NCI-H1436 treated with DMSO at 0.1 percent for 48 hours (cell line): ENCODE data around the gene CXXC1.
"Not testable (repeated sequence)": the region's sequence is repeated elsewhere in the genome, so short reads cannot be mapped to it uniquely, and the experiment has no call there.

Source experiments
- DNase-seq: peaks from one replicate; lab custom pipeline; 2025; lab: John Stamatoyannopoulos, UW

CXXC1 gene

GRCh38 chr18:50287441-50288347 is at the start of gene CXXC1:
CXXC1 (minus strand) TSS chr18:50287692; CDS start chr18:50287589, 103 bp downstream.
- DNase-seq = peak; percentile 99

DNA sequence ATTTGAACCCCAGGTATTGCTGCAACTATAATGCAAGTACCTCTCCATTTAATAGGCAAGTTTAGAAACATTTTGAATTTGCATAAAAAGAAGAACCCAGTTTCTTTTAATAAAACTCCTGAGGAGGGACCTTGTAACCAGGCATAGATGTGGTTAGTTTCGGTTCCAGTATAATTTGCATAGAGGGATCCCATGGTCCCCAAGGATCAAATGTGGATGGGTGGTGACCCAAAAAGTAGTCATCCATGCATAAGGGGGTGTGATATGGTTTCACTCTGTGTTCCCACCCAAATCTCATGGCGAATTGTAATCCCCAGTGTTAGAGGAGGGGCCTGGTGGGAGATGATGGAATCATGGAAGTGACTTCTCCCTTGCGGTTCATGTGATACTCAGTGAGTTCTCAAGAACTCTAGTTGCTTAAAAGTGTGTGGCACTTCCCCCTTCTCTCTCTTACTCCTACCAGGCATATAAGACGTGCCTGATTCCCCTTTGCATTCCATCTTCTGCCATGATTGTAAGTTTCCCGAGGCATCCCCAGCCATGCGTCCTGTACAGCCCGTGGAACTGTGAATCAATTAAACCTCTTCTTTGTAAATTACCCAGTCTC is 47.2 kb upstream of the CXXC1 start:
- no peak for DNase-seq

GRCh38 chr18:50331691-50332090 is 44.2 kb upstream of the CXXC1 start:
- no peak for DNase-seq

- DNase-seq = no peak
These were observed 42.7 kb upstream of the CXXC1 start for GRCh38 chr18:50330176-50330575.

- DNase-seq = no peak
These were observed 40.5 kb upstream of the CXXC1 start for GRCh38 chr18:50327983-50328382.

GRCh38 chr18:50320719-50321118 is 33.2 kb upstream of the CXXC1 start:
- DNase-seq = no peak

DNA sequence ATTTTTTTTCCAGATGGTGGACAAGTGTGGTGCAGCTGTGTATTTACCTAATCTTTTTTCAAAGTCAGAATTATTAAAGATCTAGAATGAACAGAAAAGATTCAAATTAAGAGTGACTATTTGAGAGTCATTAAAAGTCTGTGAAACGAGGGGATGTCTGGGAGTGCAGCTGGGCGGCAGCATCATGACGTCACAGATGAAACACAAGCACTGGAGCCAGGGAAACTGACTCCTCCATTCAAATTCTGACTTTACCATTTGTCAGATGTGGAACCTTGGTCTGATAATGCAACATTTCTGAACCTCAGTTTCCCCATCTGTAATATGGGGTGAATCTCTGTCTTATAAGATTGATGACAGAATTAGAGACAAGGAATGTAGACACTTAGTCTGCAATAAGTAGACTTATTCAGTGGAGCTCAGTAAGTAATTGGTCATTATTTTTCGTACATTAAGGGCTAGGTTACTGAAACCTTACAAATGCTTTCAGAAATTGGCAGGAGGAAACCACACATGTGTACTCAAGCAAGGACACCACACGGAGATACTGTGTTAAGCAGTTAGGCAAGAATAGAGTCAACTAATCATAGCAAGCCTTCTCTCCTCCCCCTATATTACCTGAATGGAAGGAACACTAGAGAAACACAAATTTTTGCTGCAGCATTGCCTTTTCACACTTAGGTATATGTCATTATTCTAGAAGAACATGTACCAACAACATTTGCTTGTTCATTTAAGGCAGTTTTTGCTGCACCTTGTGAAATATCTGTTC is 27.8 kb upstream of the CXXC1 start:
- no peak for DNase-seq

DNA sequence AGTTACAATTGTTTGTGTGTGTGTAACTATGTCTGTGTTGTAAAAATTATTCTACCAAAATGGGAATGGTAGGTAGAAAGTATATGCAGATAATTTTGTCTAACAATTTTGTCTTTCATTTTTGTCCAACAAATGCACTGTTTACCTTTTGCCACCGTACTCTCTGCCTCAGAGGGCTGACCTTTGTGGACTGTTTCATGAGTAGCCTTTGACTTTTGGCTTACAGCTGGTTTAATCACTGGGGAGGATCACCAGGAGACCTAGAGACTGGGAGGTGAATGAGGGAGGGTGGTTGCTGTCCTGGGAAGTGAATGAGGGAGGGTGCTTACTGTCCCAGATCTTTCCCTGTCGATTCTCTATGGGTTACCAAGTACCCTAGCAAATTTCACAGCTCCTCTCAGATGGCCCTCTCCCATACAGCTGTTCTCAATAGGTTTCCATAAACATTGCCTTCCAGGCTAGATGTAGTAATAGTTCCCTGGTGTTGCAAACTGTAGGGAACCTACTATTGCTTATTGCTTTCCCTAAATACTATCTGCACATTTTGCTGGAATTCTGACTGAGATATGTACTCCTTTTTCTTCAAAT is 26.5 kb upstream of the CXXC1 start:
- DNase-seq = no peak

GRCh38 chr18:50313031-50313607 is 25.6 kb upstream of the CXXC1 start:
- DNase-seq = no peak

DNA sequence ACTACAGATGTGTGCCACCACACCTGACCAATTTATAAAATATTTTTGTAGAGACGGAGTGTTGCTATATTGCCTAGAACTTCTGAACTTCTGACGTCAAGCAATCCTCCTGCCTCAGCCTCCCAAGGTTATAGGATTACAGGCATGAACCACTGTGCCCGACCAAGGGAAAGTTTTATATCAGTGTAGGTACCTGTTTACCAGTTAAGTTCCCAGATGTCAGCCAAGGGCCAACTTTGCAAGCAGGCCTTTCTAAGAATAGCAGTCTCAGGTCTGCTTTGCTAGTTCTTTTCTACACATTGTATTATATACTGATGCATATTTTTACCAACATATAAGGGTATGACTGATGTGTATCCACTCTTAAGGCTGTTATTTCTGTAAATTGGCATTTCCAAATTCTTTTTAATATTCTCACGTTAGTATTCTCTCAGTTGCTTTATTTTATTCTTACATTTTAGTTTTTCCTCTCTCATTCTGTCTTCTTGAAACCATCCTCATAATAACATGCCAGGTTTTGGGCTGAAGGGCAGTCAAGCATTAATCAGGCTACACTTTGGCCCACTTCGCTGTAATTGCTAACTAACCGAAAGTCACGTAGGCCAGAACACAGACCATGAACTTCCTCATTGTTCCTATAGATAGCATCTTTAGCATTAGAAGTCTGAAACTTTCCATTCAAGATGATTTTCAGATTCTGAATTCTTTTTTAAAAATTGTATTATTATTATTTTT is 25.0 kb upstream of the CXXC1 start:
- no peak for DNase-seq

DNA sequence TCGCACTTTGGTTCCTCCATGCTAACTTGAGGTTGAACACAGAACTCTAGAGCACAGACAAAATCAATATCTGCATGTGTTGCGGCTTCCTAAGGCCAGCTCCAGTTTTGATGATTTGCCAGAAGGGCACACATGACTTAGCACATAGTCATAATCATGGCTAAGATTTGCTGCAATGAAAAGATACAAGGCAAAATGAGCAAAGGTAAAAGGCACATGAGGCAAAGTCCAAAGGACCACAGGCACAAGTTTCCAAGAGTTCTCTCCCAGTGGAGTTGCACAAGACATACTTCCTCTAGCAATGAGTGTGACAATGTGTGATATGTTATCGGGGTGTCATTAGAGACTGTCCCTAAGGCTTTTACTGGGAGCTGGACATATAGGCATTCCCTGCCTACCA is 24.2 kb upstream of the CXXC1 start:
- DNase-seq = no peak

DNA sequence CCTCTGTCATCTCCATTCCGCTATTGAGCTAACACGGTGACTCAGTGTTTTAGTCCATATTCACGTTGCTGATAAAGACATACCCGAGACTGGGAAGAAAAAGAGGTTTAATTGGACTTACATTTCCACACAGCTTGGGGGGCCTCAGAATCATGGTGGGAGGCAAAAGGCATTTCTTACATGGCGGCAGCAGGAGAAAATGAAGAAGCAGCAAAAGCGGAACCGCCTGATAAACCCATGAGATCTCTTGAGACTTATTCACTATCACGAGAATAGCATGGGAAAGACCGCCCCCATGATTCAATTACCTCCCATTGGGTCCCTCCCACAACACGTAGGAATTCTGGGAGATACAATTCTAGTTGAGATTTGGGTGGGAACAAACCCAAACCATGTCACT is 22.6 kb upstream of the CXXC1 start:
- no peak for DNase-seq

- DNase-seq = not testable (repeated sequence)
These were observed 21.4 kb upstream of the CXXC1 start for GRCh38 chr18:50308851-50309250.

- DNase-seq = peak; percentile 48
These were observed 20.4 kb upstream of the CXXC1 start for GRCh38 chr18:50307738-50308470.

DNA sequence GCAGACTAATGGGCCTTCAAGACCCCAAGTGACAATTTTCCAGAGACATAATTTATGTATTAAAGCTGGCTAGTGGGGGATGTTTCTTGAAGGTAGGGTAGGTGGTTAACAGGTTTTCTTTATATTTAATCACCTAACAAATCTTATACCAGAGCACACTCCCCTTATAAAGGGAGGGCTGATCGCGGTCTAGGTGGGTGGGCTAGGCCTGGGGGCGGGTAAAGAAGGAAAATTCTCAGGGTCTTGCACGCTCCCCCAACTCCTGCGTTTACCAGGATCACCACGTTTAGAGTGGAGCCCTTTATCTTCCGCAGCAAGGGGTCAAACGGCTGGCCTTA is 19.9 kb upstream of the CXXC1 start:
- DNase-seq = no peak

GRCh38 chr18:50306944-50307343 is 19.5 kb upstream of the CXXC1 start:
- DNase-seq = no peak

DNA sequence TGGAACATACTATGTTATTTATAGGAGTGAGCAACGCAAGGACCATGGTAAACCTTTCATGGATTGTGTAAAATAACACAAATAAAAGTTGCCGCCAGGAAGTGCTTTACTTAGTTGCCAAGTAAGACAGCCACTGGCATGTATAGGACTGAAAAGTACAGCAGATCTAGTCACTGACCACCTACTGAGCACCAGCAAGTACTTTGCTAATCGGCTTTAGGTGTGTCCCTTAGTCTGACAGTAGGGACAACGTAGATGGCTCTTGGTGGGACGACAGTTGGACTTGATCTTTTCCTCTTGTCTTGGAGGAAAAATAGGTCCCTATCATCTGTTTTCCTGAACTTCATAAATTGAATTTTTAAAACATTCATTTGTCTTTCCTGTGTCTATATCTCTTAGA is 13.6 kb upstream of the CXXC1 start:
- DNase-seq = no peak

DNA sequence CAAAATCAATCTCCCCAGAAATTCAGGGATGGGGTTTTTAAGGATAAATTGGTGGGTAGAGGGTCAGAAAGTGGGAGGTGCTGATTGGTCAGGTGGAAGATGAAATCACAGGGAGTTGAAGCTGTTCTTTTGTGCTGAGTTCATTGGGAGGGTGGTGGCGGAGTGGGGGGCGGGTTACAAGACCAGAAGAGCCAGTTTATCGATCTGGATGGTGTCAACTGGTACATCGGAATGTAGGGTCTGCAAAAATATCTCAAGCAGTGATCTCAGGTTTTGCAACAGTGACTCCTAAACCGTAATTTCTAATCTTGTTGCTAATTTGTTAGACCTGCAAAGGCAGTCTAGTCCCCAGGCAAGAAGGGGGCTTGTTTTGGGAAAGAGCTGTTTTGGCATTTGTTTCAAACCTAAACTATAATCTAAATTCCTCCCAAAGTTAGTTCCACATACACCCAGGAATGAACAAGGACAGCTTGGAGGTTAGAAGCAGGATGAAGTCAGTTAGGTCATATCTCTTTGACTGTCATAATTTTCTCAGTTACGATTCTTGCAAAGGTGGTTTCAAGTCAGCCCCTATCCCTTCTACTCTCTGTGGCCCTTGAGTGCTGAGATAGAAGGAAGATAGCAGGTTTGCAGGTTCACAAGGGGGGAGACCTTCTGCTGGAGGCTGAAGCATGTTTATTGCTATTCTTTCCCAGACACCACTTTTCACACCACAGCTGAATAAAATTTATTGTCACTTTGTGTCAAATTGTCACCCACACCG is 12.3 kb upstream of the CXXC1 start:
- DNase-seq = no peak

DNA sequence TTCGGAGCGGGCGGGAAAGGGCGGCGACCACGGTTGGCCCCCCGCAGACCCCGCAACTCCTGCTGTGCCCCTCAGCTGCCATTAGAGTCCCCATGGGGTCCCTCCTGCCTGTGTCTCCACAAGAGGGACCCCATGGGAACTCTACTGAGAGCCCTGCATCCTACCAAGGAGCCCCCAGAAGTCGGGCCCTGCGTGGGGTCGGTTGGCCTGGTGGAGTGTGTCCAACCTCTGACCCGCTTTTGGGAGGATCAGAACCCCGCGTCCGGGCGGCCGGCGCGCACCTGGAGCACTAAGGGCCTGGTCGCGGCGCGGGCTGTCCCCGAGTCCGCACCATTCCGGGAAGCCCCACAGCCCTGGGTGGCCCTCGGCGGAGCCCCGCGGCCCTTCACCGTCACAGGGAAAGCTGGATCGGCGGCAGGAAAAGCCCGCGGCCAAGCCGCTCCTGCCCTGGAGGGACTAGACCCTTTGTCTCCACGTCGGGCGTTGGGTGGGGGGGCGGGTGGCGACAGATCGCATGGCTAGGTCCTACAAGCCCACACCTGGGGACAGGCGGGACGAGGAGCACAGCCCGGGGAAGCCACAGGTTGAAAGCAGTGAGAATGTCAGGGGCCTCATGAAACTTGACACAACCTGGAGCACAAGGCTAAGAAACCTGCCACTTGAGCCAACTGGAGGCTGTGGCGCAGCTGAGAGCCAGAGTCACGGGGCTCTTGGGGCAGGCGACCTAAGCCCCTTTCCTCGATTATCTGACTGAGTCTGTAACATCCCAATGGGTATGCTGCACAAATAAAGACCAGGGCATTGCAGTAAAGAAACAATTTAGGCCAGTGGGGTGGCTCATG is 11.2 kb upstream of the CXXC1 start:
- no peak for DNase-seq
